Dermis blood vessel endothelial cell (primary cell): ENCODE results near the gene ARRB1. TPM values are rescaled to one million over a fixed set of nuclear protein-coding genes. Genes with fewer than 3 reads are reported as not detected.
"Not testable (repeated sequence)": the region's sequence is repeated elsewhere in the genome, so short reads cannot be mapped to it uniquely, and the experiment has no call there.

ENCODE experiments used
- DNase-seq: peaks from one replicate; pipeline ENCODE4 v3.0.0; 2010
- total RNA-seq: library from RNA; depleted of rRNA; stranded (reverse); fragments of >200 nt; gene quantifications from 2 replicates; pipeline ENCODE4 v1.2.3, GENCODE V29; 2014

The ARRB1 gene
- total RNA-seq, result 223 and 280 TPM in 2 replicates

- DNase-seq, result no peak
These were observed at the start of gene ARRB1 for GRCh38 chr11:75351541-75351790. ARRB1 (minus strand) TSS chr11:75351661; CDS start chr11:75351607, 54 bp downstream.

GRCh38 chr11:75400146-75400865, 48.8 kb upstream of the ARRB1 start:
- DNase-seq, result peak; percentile 39

- peak; percentile 95 for DNase-seq
These were observed 48.1 kb upstream of the ARRB1 start, which contains the start of gene RPS3 for GRCh38 chr11:75399344-75400145. RPS3 (plus strand) TSS chr11:75399518; CDS start chr11:75399548, 30 bp downstream.

GRCh38 chr11:75398906-75399305, 47.4 kb upstream of the ARRB1 start:
- DNase-seq, result no peak

- DNase-seq, result no peak
These were observed 42.8 kb upstream of the ARRB1 start for GRCh38 chr11:75394085-75394840.

- no peak for DNase-seq
These were observed 38.5 kb upstream of the ARRB1 start for GRCh38 chr11:75389925-75390324.

- DNase-seq, result no peak
These were observed 37.8 kb upstream of the ARRB1 start for GRCh38 chr11:75389276-75389605.

- DNase-seq, result peak; percentile 95
These were observed 37.2 kb upstream of the ARRB1 start for GRCh38 chr11:75388386-75389275.

GRCh38 chr11:75387736-75388294, 36.4 kb upstream of the ARRB1 start:
- DNase-seq, result no peak

- no peak for DNase-seq
These were observed 35.6 kb upstream of the ARRB1 start for GRCh38 chr11:75386942-75387630.

GRCh38 chr11:75384438-75385080, 33.1 kb upstream of the ARRB1 start:
- peak; percentile 84 for DNase-seq

GRCh38 chr11:75383246-75383645, 31.8 kb upstream of the ARRB1 start:
- no peak for DNase-seq

GRCh38 chr11:75380716-75381420, 29.4 kb upstream of the ARRB1 start:
- DNase-seq, result no peak

- no peak for DNase-seq
These were observed 28.8 kb upstream of the ARRB1 start for GRCh38 chr11:75380245-75380644.

GRCh38 chr11:75378776-75379175, 27.3 kb upstream of the ARRB1 start:
- not testable (repeated sequence) for DNase-seq

GRCh38 chr11:75376175-75376574, 24.7 kb upstream of the ARRB1 start:
- DNase-seq, result no peak

- DNase-seq, result no peak
These were observed 24.2 kb upstream of the ARRB1 start for GRCh38 chr11:75375626-75376025.

GRCh38 chr11:75374646-75375045, 23.2 kb upstream of the ARRB1 start:
- no peak for DNase-seq

GRCh38 chr11:75373201-75373600, 21.7 kb upstream of the ARRB1 start:
- no peak for DNase-seq
